Measurements from ENCODE around the gene SH3BGRL3.
A peak's percentile ranks its signal among the peaks of the same experiment; 100 is the strongest.
"Not testable (repeated sequence)": the region's sequence is repeated elsewhere in the genome, so short reads cannot be mapped to it uniquely, and the experiment has no call there.

SH3BGRL3 gene

DNA sequence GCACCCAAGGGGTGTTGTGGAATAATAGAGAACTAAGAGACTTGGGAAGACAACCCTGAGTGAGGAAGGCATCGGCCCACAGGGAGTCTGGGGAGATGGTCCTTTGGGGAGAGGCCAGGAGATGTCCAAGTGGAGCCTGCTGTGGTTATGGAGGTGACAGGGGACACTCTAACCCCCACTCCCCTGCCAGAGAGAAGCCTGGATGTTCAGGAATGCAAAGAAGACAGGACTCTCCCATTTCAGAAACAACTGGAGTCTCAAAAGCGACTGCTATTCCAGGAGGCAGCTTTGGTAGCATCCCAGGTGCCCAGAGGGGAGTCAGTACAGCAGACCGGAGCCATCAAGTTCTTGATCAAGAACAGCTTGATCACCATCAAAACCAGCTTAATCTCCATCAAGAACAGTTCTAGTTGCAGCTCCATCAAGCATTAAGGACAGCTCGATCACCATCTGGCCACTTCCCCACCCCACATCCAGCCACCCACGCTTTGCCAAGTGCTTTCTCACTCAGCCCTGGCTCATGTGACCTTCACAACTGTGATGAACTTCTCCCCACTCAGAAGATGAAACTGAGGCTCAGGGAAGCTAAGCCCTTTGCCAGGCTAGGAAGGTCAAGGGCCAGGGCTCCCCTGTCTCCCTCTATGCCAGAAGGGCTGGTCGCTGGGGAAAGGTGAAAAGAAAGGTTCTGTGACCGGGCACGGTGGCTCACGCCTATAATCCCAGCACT lies 38.6 kb downstream of the SH3BGRL3 start:
- DNase-seq, result peak; percentile 78

DNA sequence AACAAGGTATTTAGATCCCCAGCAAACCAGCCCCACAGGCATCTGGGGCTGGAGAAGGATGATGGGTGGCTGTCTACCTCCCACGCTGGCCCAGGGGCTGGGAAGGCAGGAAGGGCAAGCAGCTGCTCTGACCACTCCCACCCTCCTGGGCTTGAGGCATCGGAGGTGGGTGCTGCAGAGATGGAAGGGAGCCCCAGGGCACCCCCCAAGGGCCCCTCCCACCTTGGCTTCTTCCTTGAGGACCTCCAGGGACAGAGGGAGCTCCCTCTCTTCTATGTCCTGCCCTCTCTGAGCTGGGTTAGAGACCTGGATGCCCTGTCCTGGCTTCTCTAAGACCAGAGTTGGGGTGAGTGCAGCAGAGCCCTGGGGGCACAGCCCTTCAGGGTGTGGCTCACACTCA lies 41.0 kb downstream of the SH3BGRL3 start:
- DNase-seq, result peak; percentile 68

DNA sequence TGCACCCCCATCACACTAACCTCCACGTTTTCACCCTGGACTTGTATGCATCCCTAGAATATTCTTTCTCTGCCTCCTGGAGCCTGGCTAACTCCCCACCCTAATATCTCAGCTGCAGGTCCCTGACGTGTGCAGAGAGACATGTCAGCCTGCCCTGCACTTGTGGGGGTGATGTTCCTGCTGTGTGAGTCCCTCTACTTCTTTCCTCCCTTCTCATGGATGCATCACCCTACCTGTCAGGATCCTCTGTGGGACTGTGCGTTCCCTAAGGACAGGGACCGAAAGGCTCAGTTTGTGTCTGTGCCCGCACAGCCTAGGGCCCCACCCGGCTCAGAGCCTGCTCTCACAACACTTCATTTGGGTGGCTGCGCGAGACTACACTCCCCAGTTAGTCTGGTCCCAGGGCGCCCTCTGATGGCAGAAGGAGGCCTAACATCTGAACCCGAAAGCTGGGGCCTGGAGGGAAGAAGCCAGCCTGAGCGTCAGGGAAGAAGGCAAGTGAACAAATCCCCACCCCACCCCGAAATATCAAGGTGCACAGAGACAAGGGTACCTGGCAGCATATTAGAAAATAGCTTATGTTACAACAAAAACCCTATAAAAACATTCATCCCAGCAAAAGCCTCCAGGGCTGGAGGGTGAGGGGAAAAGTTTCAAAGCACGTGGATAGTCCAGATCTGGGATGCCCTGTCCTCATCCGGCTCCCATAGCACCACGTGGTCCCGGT lies 41.6 kb downstream of the SH3BGRL3 start:
- DNase-seq, result peak; percentile 100

DNA sequence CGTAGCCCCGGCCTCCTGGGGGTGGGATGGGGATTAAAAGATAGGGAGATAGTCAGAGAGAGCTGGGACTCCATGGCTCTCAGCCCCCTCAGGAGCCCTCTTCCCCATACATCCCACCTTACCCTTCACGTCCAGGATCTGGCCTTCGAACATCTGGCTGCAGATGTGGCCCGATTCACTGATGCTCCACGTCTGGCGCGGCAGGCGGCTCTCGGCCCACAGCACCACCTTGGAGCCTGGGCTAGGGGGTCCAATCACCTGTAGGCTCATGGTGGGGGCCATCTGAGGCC lies 42.1 kb downstream of the SH3BGRL3 start:
- no peak for DNase-seq

DNA sequence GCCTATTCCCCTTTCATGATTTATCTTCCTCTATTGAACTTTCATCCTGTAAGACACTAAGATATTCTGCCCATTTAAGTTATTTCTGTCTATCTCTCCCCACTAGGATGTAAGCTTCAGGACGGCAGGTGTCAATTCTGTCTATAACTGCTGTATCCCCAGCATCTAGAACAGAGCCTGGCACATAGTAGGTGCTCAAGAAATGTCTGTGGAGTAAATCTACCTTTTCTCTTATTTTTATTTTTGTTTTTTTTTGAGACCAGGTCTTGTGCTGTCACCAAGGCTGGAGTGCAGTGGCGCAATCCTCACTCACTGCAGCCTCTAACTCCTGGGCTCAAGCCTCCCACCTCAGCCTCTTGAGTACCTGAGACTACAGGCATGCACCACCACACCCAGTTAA lies 43.5 kb downstream of the SH3BGRL3 start:
- DNase-seq, result no peak

DNA sequence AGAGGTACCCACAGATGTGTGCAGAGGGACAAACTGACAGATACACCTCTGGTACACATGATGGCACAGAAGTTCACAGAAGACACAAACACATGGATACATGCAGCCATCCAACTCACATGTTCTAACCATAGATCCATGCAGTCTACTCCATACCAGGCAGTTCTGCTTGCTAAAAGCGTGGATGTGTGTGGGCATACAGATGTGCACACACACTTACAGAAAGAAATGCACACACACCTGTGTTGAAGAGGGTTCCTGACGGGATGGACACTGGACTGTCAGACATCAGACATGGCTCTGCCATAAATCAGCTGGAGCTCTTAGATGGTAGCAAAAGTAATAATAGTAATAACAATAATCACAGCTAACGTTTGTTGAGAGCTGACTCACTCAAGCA lies 44.7 kb downstream of the SH3BGRL3 start:
- DNase-seq, result no peak

DNA sequence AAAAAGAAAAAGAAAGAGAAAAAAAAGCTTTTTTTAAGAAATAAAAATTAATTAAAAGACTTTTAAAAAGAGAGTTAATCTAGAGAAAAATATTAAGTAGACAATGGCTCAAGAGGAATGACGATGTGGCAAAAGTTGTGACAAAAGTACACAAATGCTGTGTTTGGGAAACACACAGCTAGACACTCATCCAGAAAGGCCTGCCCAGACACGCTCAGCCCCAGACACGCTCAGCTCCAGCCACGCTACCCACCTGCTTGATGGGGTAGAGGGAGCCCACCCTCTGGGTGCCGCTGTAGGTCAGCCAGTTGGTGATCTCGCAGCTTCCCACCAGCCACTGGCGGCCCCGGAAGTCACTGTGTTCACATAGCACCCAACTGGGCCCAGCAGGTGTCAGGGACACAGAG lies 48.1 kb downstream of the SH3BGRL3 start:
- no peak for DNase-seq

DNA sequence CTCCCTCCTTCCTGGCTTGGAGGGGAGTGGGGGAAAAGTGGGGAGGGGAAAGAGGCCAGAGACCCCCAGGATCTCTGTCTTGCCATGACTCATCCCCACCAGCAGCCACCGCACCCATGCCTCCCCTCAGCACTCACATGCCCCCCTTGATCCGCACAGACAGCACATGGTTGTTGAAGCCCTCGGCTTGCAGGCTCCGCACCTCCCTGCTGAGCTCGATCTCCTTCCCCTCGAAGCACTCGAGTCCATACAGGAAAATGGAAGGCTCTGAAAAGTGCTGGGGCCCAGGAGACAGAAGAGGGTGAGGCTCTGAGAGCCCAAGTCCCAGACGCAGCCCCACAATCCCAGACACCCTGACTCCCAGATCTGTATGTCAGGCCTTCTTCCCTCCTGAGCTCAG lies 48.7 kb downstream of the SH3BGRL3 start:
- DNase-seq, result no peak

DNA sequence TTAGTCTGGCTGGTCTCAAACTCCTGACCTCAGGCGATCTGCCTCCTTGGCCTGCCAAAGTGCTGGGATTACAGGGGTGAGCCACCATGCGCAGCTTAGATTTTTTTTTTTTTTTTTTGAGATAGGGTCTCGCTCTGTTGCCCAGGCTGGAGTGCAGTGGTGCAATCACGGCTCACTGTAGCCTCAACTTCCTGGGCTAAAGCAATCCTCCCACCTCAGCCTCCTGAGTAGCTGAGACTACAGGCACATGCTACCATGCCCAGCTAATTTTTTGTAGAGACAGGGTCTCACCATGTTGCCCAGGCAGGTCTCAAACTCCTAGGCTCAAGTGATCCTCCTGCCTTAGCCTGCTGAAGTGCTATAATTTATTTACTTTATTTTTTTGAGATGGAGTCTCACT lies 49.5 kb downstream of the SH3BGRL3 start:
- DNase-seq, result not testable (repeated sequence)

DNA sequence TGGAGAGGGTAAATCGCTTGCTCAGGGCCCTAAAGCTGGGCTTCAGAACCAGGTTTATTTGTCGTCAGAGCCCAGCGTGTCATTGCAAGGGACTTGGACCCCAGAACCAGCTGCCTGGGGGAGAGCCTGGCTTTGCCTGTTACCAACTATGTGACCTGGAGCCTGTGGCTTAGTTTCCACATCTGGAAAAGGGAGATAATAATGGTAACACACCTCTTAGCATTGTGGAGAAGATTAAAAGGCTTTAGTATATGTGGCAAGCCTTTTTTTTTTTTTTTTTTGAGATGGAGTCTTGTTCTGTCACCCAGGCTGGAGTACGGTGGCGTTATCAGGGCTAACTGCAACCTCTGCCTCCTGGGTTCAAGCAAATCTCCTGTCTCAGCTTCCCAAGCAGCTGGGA lies 50.4 kb downstream of the SH3BGRL3 start:
- DNase-seq, result no peak
